Pancreas (tissue), 10 donors: ENCODE data around the gene NUBPL. TPM values are rescaled to one million over a fixed set of nuclear protein-coding genes. Genes with fewer than 3 reads are reported as not detected.

Source experiments
- ATAC-seq, 4 donors: fragments of 200-7000 bp; cut with Tn5 transposase; one replicate each; pipeline versions ENCODE4 v1.8.0 to v1.9.1; 2020; ENCODE audit warnings: mild to moderate bottlenecking in 4 of 4, moderate library complexity in 4 of 4
- DNase-seq, 6 donors: peaks; one replicate each; pipeline ENCODE4 v3.0.0-alpha.2; 2020
- FAIRE-seq: peaks from 2 replicates; lab custom pipeline; 2012; peaks lifted over from hg19 to GRCh38; lab: Jason Lieb, UNC
- H3K27ac ChIP-seq, 4 donors: fragments of 200-600 bp; sonication (generic); 1 replicate in 3 of 4; 2 replicates in 1 of 4; pipeline versions ENCODE4 v1.5.0 to v1.8.0; 2020
- H3K27me3 ChIP-seq, 4 donors: fragments of 200-600 bp; one replicate each; pipeline ENCODE4 v1.8.0; 2021
- H3K36me3 ChIP-seq, 3 donors: fragments of 200-600 bp; sonication (generic) in 1 of 3; one replicate each; pipeline versions ENCODE4 v1.5.0 to v1.8.0; 2020 to 2021
- H3K4me1 ChIP-seq, 3 donors: fragments of 200-600 bp; one replicate each; pipeline ENCODE4 v1.8.0; 2021
- H3K4me3 ChIP-seq, 4 donors: fragments of 200-600 bp; sonication (generic) in 2 of 4; one replicate each; pipeline versions ENCODE4 v1.5.0 to v1.8.0; 2020 to 2021
- H3K9me3 ChIP-seq, 4 donors: fragments of 200-600 bp; one replicate each; pipeline ENCODE4 v1.8.0; 2021
- WGBS, 2 donors: extraction: QIAGEN DNeasy Blood & Tissue Kit; methylation state at CpG; one replicate each; pipeline ENCODE4 v1.1.7; 2013; 5-methylcytosine and 5-hydroxymethylcytosine counted together
- intact Hi-C, 3 donors: fragments of 100-400 bp; cut with DNase I; formaldehyde crosslinking; loops; one replicate each; pipeline versions ENCODE4 v1.11.1 to v1.14.2; 2022
- polyA plus RNA-seq, 2 donors: library from polyadenylated mRNA; stranded (reverse); fragments of 200-250 nt; gene quantifications; one replicate each; pipeline ENCODE4 v1.2.3, GENCODE V29; 2013
- total RNA-seq, 6 donors: library from RNA; stranded (reverse); fragmentation: NEBNext Ultra II Directional in 4 of 6; extraction: Animal tissue kit (Norgen Biotek cat#: 25700) in 4 of 6; gene quantifications; one replicate each; pipeline versions ENCODE4 v1.2.1 to v1.2.4, GENCODE V29; 2021 to 2023
- TF ChIP-seq, protein P1 (sequence below), 4 donors: fragments of 200-600 bp; sonication (generic) in 3 of 4; IDR thresholded peaks; one replicate each; pipeline versions ENCODE4 v1.5.0 to v1.8.0; 2021; ENCODE audit warnings: antibody characterized with exemption in 4 of 4
- donor health status: healthy with polysubstance abuse.
- donor health status: DM: no; HTN: no; CAD: no; lungs with moderate emphysema.
- donor health status: DM: no; HTN: no; CAD: no.
- donor health status: control.
- donor health status: control.
- donor health status: Bipolar disorder and iron deficiency.
- donor health status: DM: yes; HTN: yes; CAD: no.
- donor health status: DM: no; HTN: no; CAD: no.
- donor health status: DM: no; HTN: no; CAD: no.
- donor health status: DM: yes; HTN: yes; CAD: no.

The NUBPL gene
- total and polyA plus RNA-seq, 8 donors: 2.1 to 7.0 (median 4.9) TPM

DNA sequence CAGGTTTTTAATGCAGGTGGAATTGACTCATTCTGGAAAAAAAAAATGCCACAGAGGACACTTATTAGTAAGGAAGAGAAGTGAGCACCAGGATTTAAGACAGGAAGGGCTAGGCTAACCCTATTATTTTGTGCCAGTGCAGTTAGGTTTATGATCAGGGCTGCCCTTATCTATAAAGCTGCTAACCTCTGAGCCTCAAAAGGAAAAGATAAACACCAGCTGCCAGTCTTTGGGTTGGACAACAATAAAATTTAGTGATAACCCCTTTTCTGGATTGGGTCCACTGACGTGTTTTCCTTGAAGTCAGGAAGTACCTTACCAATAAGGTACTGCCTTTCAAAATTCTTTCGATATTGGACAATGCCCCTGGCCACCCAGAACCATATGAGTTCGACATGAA lies 128.9 kb downstream of the NUBPL start:
- TF ChIP-seq, protein P1, sequence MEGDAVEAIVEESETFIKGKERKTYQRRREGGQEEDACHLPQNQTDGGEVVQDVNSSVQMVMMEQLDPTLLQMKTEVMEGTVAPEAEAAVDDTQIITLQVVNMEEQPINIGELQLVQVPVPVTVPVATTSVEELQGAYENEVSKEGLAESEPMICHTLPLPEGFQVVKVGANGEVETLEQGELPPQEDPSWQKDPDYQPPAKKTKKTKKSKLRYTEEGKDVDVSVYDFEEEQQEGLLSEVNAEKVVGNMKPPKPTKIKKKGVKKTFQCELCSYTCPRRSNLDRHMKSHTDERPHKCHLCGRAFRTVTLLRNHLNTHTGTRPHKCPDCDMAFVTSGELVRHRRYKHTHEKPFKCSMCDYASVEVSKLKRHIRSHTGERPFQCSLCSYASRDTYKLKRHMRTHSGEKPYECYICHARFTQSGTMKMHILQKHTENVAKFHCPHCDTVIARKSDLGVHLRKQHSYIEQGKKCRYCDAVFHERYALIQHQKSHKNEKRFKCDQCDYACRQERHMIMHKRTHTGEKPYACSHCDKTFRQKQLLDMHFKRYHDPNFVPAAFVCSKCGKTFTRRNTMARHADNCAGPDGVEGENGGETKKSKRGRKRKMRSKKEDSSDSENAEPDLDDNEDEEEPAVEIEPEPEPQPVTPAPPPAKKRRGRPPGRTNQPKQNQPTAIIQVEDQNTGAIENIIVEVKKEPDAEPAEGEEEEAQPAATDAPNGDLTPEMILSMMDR (IDR thresholded peaks at IDR 0.05): no peak
- Histone ChIP-seq H3K27ac (no peak overlapping the region), H3K36me3 (no peaks in the 10 kb centered on the region), H3K4me3 (no peak overlapping the region), H3K9me3 (no peaks in the 10 kb centered on the region), H3K27me3 (no peaks in the 10 kb centered on the region), H3K4me1 (peaks cover 0 to 5% (median 0%) of the 10 kb centered on the region in 3 donors)
- WGBS, 2 donors: 70 to 75% methylated on average over 3 of the region's 3 CpGs
- intact Hi-C loops: no loop called here
- FAIRE-seq (no peak), ATAC-seq (no peak), DNase-seq (no peak)

- no peak for DNase-seq
- FAIRE-seq: no peak
- no peaks in the 10 kb centered on the region for H3K36me3 ChIP-seq
- intact Hi-C loops: no loop called here
- ATAC-seq: peak in 2 of 4 donors; percentile 50 to 60
- peaks cover 0 to 5% (median 0%) of the 10 kb centered on the region in 3 donors for H3K4me1 ChIP-seq
- 92 to 94% methylated on average over 1 of the region's 1 CpG for WGBS, 2 donors
- H3K27me3 ChIP-seq: no peaks in the 10 kb centered on the region
- H3K4me3 ChIP-seq: no peak overlapping the region
- no peak overlapping the region for H3K27ac ChIP-seq
- TF ChIP-seq, protein P1 (IDR thresholded peaks at IDR 0.05): no peak
- H3K9me3 ChIP-seq: no peaks in the 10 kb centered on the region
These were observed 131.2 kb downstream of the NUBPL start for GRCh38 chr14:31692376-31692781.

GRCh38 chr14:31696378-31696777 lies 135.2 kb downstream of the NUBPL start:
- Histone ChIP-seq H3K4me1 (peaks cover 0 to 5% (median 0%) of the 10 kb centered on the region in 3 donors), H3K27ac (no peak overlapping the region), H3K9me3 (no peaks in the 10 kb centered on the region), H3K36me3 (no peaks in the 10 kb centered on the region), H3K4me3 (no peak overlapping the region), H3K27me3 (no peaks in the 10 kb centered on the region)
- DNase-seq (no peak), FAIRE-seq (no peak), ATAC-seq (no peak)
- TF ChIP-seq, protein P1 (IDR thresholded peaks at IDR 0.05): no peak
- intact Hi-C loops: no loop called here
- 51 to 54% methylated on average over 4 of the region's 4 CpGs for WGBS, 2 donors

- TF ChIP-seq, protein P1 (IDR thresholded peaks at IDR 0.05): no peak
- intact Hi-C loops: no loop called here
- DNase-seq (no peak), FAIRE-seq (peak; percentile 17), ATAC-seq (no peak)
- H3K36me3 ChIP-seq: no peaks in the 10 kb centered on the region
- H3K4me3 ChIP-seq: no peak overlapping the region
- no peaks in the 10 kb centered on the region for H3K9me3 ChIP-seq
- no peak overlapping the region for H3K27ac ChIP-seq
- H3K27me3 ChIP-seq: no peaks in the 10 kb centered on the region
- no peaks in the 10 kb centered on the region for H3K4me1 ChIP-seq
These were observed 138.6 kb downstream of the NUBPL start for GRCh38 chr14:31699809-31700208.

- no peaks in the 10 kb centered on the region for H3K27me3 ChIP-seq
- intact Hi-C loops: no loop called here
- no peak overlapping the region for H3K27ac ChIP-seq
- WGBS, 2 donors: 92% methylated on average over 30 to 35 of the region's 35 CpGs
- ATAC-seq (no peak), FAIRE-seq (no peak), DNase-seq (peak in 1 of 6 donors; percentile 55)
- no peak overlapping the region for H3K4me3 ChIP-seq
- no peaks in the 10 kb centered on the region for H3K4me1 ChIP-seq
- H3K36me3 ChIP-seq: peaks cover 0 to 6% (median 0%) of the 10 kb centered on the region in 3 donors
- no peaks in the 10 kb centered on the region for H3K9me3 ChIP-seq
- TF ChIP-seq, protein P1 (IDR thresholded peaks at IDR 0.05): no peak
These were observed 139.3 kb downstream of the NUBPL start for GRCh38 chr14:31700282-31701074.
